ENCODE data around the gene SOX6.

The SOX6 gene

GRCh38 chr11:15991215-15991614, 365.1 kb downstream of the SOX6 start:
- no peak for DNase-seq (ENCODE audit: low read depth)

GRCh38 chr11:15989685-15990084, 366.7 kb downstream of the SOX6 start:
- no peak for DNase-seq (ENCODE audit: low read depth)

GRCh38 chr11:15988693-15989231, 367.6 kb downstream of the SOX6 start:
- DNase-seq (ENCODE audit: low read depth), result no peak

- DNase-seq (ENCODE audit: low read depth), result no peak
These were observed 368.3 kb downstream of the SOX6 start for GRCh38 chr11:15988016-15988550.

- DNase-seq (ENCODE audit: low read depth), result no peak
These were observed 369.3 kb downstream of the SOX6 start for GRCh38 chr11:15987046-15987445.

GRCh38 chr11:15985860-15986139, 370.5 kb downstream of the SOX6 start:
- no peak for DNase-seq (ENCODE audit: low read depth)

- no peak for DNase-seq (ENCODE audit: low read depth)
These were observed 371.1 kb downstream of the SOX6 start for GRCh38 chr11:15985127-15985859.

GRCh38 chr11:15981292-15981691, 375.1 kb downstream of the SOX6 start:
- DNase-seq (ENCODE audit: low read depth), result no peak

GRCh38 chr11:15977116-15977515, 379.2 kb downstream of the SOX6 start:
- no peak for DNase-seq (ENCODE audit: low read depth)

GRCh38 chr11:15976433-15977045, 379.8 kb downstream of the SOX6 start:
- DNase-seq (ENCODE audit: low read depth), result no peak

- no peak for DNase-seq (ENCODE audit: low read depth)
These were observed 380.6 kb downstream of the SOX6 start for GRCh38 chr11:15975742-15976141.

- DNase-seq (ENCODE audit: low read depth), result no peak
These were observed 383.5 kb downstream of the SOX6 start for GRCh38 chr11:15972838-15973237.

GRCh38 chr11:15971215-15971546, 385.2 kb downstream of the SOX6 start:
- no peak for DNase-seq (ENCODE audit: low read depth)

- DNase-seq (ENCODE audit: low read depth), result no peak
These were observed 385.7 kb downstream of the SOX6 start for GRCh38 chr11:15970506-15971214.

- no peak for DNase-seq (ENCODE audit: low read depth)
These were observed 386.5 kb downstream of the SOX6 start for GRCh38 chr11:15969701-15970329.

- no peak for DNase-seq (ENCODE audit: low read depth)
These were observed 387.1 kb downstream of the SOX6 start for GRCh38 chr11:15969281-15969680.

GRCh38 chr11:15968461-15969130, 387.8 kb downstream of the SOX6 start:
- no peak for DNase-seq (ENCODE audit: low read depth)

GRCh38 chr11:15967966-15968365, 388.4 kb downstream of the SOX6 start:
- no peak for DNase-seq (ENCODE audit: low read depth)

GRCh38 chr11:15967166-15967565, 389.2 kb downstream of the SOX6 start:
- DNase-seq (ENCODE audit: low read depth), result no peak

GRCh38 chr11:15965562-15966250, 390.6 kb downstream of the SOX6 start:
- DNase-seq (ENCODE audit: low read depth), result no peak

- no peak for DNase-seq (ENCODE audit: low read depth)
These were observed 393.1 kb downstream of the SOX6 start for GRCh38 chr11:15963266-15963665.

Data from stimulated activated CD8-positive, alpha-beta memory T cell treated with anti-CD3 and anti-CD28 coated beads, Interleukin-15, amount 100 ng/mL, for 24 hours (primary cell).